Airway epithelial cell (primary cell): ENCODE measurements around the gene RRP9. TPM values are rescaled to one million over a fixed set of nuclear protein-coding genes. Genes with fewer than 3 reads are reported as not detected.

Experiments used
- total RNA-seq: library from RNA; depleted of rRNA; stranded (reverse); fragments of >200 nt; gene quantifications from 2 replicates; pipeline ENCODE4 v1.2.3, GENCODE V29; 2015

The RRP9 gene, protein sequence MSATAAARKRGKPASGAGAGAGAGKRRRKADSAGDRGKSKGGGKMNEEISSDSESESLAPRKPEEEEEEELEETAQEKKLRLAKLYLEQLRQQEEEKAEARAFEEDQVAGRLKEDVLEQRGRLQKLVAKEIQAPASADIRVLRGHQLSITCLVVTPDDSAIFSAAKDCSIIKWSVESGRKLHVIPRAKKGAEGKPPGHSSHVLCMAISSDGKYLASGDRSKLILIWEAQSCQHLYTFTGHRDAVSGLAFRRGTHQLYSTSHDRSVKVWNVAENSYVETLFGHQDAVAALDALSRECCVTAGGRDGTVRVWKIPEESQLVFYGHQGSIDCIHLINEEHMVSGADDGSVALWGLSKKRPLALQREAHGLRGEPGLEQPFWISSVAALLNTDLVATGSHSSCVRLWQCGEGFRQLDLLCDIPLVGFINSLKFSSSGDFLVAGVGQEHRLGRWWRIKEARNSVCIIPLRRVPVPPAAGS
- total RNA-seq = 26.7 and 30.0 TPM in 2 replicates

GRCh38 chr3:51941798-51942602 lies at the start of gene RRP9, which contains the start of gene PARP3:
Gene RRP9 (minus strand): TSS chr3:51941904. CDS start chr3:51941867, 37 bp downstream.
Gene PARP3 (plus strand): TSS chr3:51942363. CDS start chr3:51943356, 993 bp downstream.

DNA sequence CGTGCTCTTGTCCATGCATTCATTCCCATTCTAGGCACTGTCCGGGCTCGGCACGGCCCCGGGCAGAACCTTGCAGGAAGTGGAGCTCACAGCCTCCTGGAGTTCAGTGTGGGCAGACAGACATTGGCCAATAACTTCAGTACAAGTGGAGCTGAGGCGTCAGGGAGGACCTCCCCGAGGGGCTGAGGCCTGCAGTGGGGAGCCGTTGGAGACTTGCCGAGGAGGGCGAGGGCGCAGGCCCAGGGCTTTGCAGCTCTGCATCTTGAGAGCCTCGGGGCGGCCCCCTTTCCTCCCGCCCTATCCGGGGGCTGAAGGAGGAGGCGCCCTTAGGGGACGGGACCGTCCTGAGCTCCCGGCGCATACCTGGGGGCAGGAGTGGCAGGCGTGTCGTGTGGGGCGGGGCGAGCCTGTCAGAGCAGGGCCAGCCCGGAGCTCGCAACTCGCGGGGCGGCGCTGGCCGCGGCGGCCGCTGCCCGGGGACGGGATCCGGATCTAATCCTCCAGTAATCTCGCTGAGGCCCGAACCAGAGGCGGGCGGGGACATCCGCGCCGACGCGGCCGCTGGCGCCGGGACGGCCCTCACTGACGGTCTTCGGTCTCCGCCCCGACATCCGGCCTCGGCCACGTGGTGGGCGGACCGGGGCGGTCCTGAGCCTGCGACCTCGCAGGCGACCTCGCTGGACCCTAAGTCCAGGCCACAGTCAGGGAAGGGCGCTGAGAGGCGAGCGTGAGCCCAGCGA lies 41.3 kb upstream of the RRP9 start, which contains the start of gene ACY1:
TSS of gene ACY1 (plus strand) at position 698 of the 740 bp plus-strand sequence. CDS start 530 bp downstream, outside the sequence.

GRCh38 chr3:51974963-51975851 lies 33.5 kb upstream of the RRP9 start, which contains the start of gene ABHD14A:
Gene ABHD14A (plus strand): TSS chr3:51975064. CDS start chr3:51975136, 72 bp downstream.

GRCh38 chr3:51967384-51968169 lies 25.9 kb upstream of the RRP9 start, which contains the start of gene PCBP4:
Gene PCBP4 (minus strand): TSS chr3:51967454. CDS start chr3:51961240, 6,214 bp downstream.

GRCh38 chr3:51955175-51955892 lies 13.6 kb upstream of the RRP9 start, which contains the start of gene GPR62:
Gene GPR62 (plus strand): TSS chr3:51955381. CDS start chr3:51955653, 272 bp downstream.

Other genes with a start within 250 kb of the RRP9 start
- not detected in 2 replicates for gene GRM2, start 234.8 kb downstream of the RRP9 start, total RNA-seq
- gene IQCF6, start 162.7 kb downstream of the RRP9 start, total RNA-seq = not detected in 2 replicates
- not detected in 2 replicates for gene IQCF2, start 80.3 kb downstream of the RRP9 start, total RNA-seq
- not detected in 2 replicates for gene IQCF5, start 66.3 kb downstream of the RRP9 start, total RNA-seq
- gene IQCF1, start 38.6 kb downstream of the RRP9 start, total RNA-seq = not detected in 2 replicates
- 3.9 and 4.4 TPM in 2 replicates for gene PARP3, start 459 bp upstream of the RRP9 start, total RNA-seq
- 0.23 TPM in 1 of 2 replicates, not detected in the other for gene GPR62, start 13.5 kb upstream of the RRP9 start, total RNA-seq
- gene PCBP4, start 25.6 kb upstream of the RRP9 start, total RNA-seq = 52.3 and 62.6 TPM in 2 replicates
- 31.7 and 41.3 TPM in 2 replicates for gene ABHD14B, start 32.1 kb upstream of the RRP9 start, total RNA-seq
- 10.4 and 12.2 TPM in 2 replicates for gene ABHD14A, start 33.2 kb upstream of the RRP9 start, total RNA-seq
- gene ACY1, start 41.6 kb upstream of the RRP9 start, total RNA-seq = 109 and 115 TPM in 2 replicates
- gene RPL29, start 54.0 kb upstream of the RRP9 start, total RNA-seq = 2,241 and 2,349 TPM in 2 replicates
- 66.7 and 107 TPM in 2 replicates for gene DUSP7, start 114.7 kb upstream of the RRP9 start, total RNA-seq
- 10.4 and 10.6 TPM in 2 replicates for gene POC1A, start 212.5 kb upstream of the RRP9 start, total RNA-seq